Measurements from ENCODE around the gene CARMIL1. TPM values are rescaled to one million over a fixed set of nuclear protein-coding genes. Genes with fewer than 3 reads are reported as not detected.

CARMIL1 gene
- total RNA-seq, 4 donors from 2014 or later: 14.9 to 23.5 (median 20.3) TPM

GRCh38 chr6:25277857-25278256, 1.3 kb upstream of the CARMIL1 start:
- intact Hi-C loops (cut with DNase I; ENCODE audit: low total_unique reads): no loop called here
- no peak for DNase-seq (ENCODE audit: low spot score in 2 of 2)
- no peak for TF ChIP-seq POLR2A (IDR thresholded peaks at IDR 0.05)
- TF ChIP-seq, protein P1, sequence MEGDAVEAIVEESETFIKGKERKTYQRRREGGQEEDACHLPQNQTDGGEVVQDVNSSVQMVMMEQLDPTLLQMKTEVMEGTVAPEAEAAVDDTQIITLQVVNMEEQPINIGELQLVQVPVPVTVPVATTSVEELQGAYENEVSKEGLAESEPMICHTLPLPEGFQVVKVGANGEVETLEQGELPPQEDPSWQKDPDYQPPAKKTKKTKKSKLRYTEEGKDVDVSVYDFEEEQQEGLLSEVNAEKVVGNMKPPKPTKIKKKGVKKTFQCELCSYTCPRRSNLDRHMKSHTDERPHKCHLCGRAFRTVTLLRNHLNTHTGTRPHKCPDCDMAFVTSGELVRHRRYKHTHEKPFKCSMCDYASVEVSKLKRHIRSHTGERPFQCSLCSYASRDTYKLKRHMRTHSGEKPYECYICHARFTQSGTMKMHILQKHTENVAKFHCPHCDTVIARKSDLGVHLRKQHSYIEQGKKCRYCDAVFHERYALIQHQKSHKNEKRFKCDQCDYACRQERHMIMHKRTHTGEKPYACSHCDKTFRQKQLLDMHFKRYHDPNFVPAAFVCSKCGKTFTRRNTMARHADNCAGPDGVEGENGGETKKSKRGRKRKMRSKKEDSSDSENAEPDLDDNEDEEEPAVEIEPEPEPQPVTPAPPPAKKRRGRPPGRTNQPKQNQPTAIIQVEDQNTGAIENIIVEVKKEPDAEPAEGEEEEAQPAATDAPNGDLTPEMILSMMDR (IDR thresholded peaks at IDR 0.05): no peak
- 91 to 97% methylated on average over 1 of the region's 1 CpG for WGBS, 2 donors
- no peak overlapping the region for H3K4me3 ChIP-seq (ENCODE audit: low read depth, poor library complexity, severe bottlenecking)

GRCh38 chr6:25278261-25278913, 787 bp upstream of the CARMIL1 start:
- 3 to 7% methylated on average over 16 of the region's 16 CpGs for WGBS, 2 donors
- intact Hi-C loops (cut with DNase I; ENCODE audit: low total_unique reads): no loop called here

GRCh38 chr6:25279748-25280343, 672 bp downstream of the CARMIL1 start:
- H3K4me3 ChIP-seq (ENCODE audit: low read depth, poor library complexity, severe bottlenecking): peak overlapping the region; percentile 69
- no peak for TF ChIP-seq POLR2A (IDR thresholded peaks at IDR 0.05)
- TF ChIP-seq, protein P1 (IDR thresholded peaks at IDR 0.05): no peak
- intact Hi-C loops (cut with DNase I; ENCODE audit: low total_unique reads): no loop called here
- WGBS, 2 donors: 0 to 1% methylated on average over 30 to 31 of the region's 31 CpGs
- DNase-seq (ENCODE audit: low spot score in 2 of 2): peak in 1 of 2 donors; percentile 86

More at GRCh38 chr6:25278261-25278913, 787 bp upstream of the CARMIL1 start:
- no peak overlapping the region for H3K4me3 ChIP-seq (ENCODE audit: low read depth, poor library complexity, severe bottlenecking)
- DNase-seq (ENCODE audit: low spot score in 2 of 2): no peak
- no peak for TF ChIP-seq POLR2A (IDR thresholded peaks at IDR 0.05)
- TF ChIP-seq, protein P1 (IDR thresholded peaks at IDR 0.05): no peak

DNA sequence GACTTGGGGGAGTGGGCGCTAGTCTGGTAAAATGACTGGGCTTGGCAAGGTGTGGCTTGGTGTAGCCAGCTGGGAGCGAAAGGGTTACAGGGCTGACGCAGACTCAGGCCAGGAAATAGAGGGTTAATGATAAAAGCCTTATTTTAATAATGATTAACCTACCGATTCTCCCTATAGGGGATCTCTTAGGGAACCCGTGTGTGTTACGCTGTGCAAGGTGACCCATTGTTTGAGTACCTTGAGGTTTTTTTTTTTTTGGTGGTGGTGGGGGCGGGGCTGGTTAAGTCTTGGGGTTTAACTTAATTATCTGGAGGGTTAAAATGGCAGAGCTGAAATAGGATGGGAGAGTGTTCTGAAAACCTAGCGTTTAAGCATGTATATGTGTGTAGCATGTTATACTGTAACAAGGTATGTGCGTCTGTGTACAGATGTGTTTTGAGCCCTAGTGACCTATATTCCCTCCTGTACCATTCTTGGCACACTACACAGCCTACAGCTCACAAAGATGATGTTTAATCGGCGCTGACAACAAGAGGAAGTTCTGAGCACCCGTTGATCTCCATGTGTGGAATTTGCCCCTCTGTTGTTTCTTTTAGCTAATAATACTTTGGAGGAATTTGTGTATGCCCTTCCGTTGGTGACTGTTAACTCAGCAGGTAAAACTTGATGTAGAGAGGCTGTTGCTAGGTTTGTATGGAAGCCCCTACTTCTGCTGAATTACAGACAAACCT, 1.3 kb downstream of the CARMIL1 start:
- no peak for TF ChIP-seq POLR2A (IDR thresholded peaks at IDR 0.05)
- TF ChIP-seq, protein P1 (IDR thresholded peaks at IDR 0.05): no peak
- intact Hi-C loops (cut with DNase I; ENCODE audit: low total_unique reads): no loop called here
- no peak for DNase-seq (ENCODE audit: low spot score in 2 of 2)
- peak overlapping the region; percentile 69 for H3K4me3 ChIP-seq (ENCODE audit: low read depth, poor library complexity, severe bottlenecking)
- 12 to 14% methylated on average over 13 of the region's 13 CpGs for WGBS, 2 donors

DNA sequence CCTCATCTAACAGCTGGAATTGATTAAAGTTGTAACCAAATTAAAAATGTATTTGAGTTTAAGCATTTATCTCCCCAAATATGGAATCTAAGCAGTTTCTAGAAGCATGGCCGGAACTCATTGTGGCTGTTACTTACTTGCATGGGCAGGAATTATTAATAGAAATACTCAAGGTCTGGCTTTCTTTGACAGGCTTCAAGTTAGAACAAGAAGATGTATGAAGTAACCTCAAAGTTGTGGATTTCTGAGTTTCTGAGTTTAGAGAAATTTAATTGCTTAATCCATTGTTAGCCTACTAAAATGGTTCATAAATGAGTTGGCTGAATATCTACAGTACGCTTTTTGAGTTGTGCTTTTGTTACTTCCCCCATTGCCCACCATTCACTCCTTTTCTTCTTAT, 7.7 kb downstream of the CARMIL1 start:
- WGBS, 2 donors: 58 to 77% methylated on average over 2 of the region's 2 CpGs
- no peak for DNase-seq (ENCODE audit: low spot score in 2 of 2)
- no peak for TF ChIP-seq POLR2A (IDR thresholded peaks at IDR 0.05)
- TF ChIP-seq, protein P1 (IDR thresholded peaks at IDR 0.05): no peak
- H3K4me3 ChIP-seq (ENCODE audit: low read depth, poor library complexity, severe bottlenecking): no peak overlapping the region
- intact Hi-C loops (cut with DNase I; ENCODE audit: low total_unique reads): no loop called here
